ENCODE measurements around the gene CRP.
"Not testable (repeated sequence)": the region's sequence is repeated elsewhere in the genome, so short reads cannot be mapped to it uniquely, and the experiment has no call there.

The CRP gene

DNA sequence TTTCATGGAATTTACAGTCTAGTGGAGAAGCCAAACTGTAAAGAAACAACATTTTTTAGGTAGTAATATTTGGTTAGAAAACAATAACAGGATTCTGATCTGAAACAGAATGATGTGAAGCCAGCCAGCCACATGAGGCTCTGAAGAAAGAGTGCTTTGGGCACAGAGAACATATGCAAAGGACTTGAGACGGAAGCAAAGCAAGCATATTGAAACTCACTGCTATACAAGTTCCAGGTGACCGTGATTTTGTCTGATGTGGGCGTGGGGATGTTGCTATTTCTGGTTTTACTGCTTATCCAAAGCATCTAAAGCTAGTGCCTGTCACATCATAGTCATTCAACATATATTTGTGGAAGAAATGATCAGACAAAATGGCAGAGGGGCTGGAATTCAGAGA lies 14.7 kb downstream of the CRP start:
- no peak for DNase-seq (ENCODE audit: low spot score)

DNA sequence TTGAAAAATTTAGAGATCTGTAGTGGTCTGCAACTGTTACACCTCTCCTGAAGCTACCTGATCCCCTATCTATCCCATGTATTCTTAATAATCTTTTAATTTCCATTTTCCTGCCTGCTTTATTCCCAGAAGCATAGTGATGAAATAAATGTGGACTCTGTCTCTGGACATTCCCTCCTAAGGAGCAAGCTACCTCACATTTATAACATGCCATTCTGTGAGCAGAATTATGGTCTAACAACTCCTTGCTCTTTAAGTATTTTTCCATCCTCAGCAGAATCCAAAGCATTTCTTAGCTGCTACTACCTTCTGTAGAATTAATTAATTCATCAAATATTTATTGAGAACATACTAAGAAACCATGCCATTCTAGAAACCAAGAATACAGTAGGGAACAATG lies 15.1 kb downstream of the CRP start:
- no peak for DNase-seq (ENCODE audit: low spot score)

DNA sequence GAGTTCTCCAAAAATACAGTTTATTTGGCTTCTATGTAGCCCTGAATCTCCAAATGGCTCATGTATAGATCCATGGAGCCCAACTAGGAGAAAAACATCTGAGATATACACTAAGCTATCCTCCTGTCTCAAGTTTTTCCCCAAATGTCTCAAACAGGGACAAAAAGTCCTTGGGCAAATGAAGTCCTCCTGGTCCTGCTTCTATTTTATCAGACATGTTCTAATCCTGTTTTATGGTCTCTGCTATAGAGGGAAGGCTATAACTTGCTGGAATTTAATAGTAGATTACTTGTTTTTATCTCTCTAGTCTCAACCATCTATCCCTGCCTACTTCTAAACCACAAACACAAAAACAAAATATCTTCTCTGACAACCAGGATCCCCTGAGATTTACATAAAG lies 26.9 kb downstream of the CRP start:
- no peak for DNase-seq (ENCODE audit: low spot score)

DNA sequence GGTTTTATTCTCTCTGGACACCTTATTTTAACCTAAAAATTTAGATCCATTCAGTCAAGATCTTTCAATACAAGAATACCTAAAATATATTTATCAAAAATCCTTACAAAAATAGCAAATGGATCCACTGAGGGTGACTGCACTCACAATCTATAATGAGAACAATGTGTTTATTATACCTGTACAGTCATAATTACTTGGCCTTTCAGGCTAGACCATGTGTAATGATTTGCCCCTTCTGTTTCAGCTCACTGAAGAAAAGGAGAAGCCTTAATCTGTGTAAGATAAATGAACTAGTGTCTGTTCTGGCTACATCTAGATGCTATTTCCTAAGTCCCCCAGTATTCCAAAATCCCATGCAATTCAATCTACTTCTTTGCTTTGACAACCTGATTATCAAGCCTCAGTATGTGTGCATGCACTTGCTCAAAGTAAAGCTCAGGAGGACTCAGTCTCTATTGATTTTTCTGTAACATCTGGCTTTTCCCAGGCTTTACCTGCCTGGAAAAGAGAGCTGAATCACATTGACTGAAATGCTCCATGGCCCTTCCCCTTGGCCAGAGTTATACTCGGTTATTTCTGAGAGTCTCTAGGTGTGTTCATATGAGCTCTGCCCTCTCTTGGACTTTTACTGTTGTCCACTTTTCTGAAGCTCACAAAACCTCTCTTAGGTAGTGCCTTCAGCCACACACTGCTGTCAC lies 27.6 kb downstream of the CRP start:
- DNase-seq (ENCODE audit: low spot score) = no peak

DNA sequence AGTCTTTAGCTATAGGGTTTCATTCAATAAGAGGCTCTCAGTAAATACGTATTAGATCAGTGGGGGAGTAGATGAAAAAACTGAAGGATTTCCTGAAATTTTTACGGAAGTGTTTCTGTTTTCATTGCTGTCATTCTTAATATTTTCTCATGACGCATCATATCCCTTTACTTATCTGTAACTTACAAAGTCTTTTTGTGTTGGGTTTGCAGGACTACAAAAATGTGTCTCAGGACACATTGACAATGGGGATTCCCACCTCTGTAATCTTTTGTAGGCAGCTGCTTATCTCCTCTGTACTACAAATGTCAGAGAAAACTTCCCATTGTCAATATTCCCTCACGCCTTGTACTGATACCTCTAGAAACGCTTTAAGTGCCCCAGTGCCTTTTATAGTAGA lies 35.5 kb downstream of the CRP start:
- DNase-seq (ENCODE audit: low spot score) = no peak

DNA sequence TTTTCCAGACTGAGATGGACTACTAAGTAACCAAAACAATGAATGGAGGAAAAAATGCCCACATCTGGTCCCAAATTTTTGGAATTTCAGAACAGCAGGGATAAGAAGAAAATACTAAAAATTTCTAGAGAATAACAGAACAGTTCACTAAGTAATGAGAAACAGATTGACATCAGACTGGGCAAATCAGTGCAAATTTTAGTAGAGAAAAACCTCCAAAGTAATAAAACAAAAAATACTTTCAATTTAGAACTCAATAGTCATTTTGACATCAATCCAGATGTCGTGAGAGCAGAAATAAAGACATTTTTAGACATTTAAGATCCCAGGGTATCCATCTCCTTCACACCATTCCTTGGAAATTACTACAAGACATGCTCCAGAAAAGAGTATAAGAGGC lies 39.3 kb downstream of the CRP start:
- DNase-seq (ENCODE audit: low spot score) = no peak

DNA sequence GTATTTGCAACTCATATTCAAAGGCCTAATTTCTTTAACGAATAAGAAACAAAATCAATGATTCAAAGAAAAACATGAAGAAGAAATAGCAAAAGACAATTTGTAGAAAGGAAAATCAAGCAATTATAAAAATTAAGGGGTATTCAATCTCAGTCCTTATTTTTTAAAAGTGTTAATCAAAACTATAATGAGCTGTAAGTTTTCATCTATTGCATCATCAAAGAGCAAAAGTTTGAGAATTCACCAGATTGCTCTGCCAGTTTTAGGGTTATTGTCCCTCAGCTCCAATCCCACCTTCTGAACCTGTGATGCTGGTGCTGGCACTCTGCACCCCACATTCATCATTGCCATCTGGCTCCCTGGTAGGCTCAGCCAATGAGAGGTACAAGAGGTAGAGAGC lies 42.0 kb downstream of the CRP start:
- not testable (repeated sequence) for DNase-seq (ENCODE audit: low spot score)

DNA sequence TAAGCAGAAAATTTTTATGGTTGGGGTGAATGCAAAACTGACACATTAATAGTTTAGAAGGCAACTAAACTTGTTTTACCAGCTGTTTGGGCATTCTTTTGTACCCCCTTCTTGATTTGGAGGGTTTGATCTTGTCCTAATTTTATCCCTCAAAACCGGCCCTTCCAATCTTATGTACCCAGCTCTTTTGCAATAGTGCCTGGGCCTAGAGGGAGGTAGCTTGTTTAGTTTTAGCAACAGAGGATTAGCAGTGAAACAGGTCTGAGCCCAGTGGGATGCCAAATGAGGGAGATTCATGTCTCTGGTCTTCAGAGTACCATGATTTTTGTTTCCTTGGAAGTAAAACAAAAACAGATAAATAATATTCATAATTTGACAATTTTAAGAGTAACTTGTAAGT lies 45.1 kb downstream of the CRP start:
- no peak for DNase-seq (ENCODE audit: low spot score)

DNA sequence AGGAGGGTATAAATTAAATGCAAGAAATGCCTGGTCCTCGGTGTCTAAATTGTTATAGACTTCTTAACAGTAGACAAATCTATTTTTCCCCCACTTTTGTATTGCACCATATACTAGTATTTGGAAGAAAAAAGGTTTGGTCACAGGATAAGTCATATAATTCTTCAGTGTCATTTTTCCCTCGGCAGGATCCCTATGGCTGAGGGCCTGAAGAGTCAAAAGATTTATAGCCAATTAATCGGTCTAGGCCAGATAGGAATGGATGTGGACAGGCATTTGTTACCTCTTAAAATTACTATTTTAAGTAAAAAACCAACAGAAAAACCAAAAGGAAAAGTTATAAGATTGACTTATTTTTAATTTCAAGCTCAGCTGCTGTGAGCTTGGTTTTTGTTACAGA lies 45.6 kb downstream of the CRP start:
- DNase-seq (ENCODE audit: low spot score) = no peak

DNA sequence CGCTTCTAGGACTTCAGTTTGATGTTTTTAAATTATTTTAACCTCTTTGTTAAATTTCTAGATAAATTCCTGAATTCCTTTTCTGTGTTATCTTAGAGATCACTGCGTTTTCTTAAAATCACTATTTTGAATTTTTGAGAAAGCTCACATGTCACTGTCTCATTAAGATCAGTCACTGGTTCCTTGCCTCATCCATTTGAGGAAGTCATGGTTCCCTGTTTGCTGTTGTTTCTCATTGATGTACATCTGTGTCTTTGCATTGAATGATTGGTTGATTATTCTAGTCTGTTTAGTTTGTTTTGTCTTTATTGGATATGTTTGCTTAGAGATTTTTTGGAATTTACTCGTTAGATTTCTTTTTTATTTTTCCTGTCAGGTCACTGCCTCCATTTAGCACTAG lies 50.1 kb downstream of the CRP start:
- DNase-seq (ENCODE audit: low spot score) = no peak

DNA sequence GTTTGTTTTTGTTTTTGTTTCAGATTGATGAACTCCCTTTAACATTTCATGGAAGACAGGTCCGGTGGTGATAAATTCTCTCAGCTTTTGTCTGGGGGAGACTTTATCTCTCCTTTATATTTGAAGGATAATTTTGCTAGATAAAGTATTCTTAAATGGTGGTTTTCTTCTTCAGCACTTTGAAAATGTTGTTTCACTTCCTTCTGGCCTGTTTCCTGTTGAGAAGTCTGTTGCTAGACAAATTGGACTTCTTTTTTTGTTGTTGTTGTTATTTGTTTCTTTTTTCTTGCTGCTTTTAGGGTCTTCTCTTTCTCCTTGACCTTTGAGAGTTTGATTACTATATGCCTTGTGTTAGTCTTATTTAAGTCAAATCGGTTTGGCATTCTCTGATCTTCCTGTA lies 50.8 kb downstream of the CRP start:
- DNase-seq (ENCODE audit: low spot score) = no peak

Data from hematopoietic multipotent progenitor cell treated with erythropoietin and hydrocortisone succinate and interleukin-3 and kit ligand, for 17 days (in vitro differentiated cells).